HCT116 (cell line): Measurements from ENCODE around the gene THADA. TPM values are rescaled to one million over a fixed set of nuclear protein-coding genes. Genes with fewer than 3 reads are reported as not detected.

ENCODE experiments used
- ATAC-seq: fragments of 200-7000 bp; cut with Tn5 transposase; 2 replicates; pipeline ENCODE4 v1.9.1; 2020; ENCODE audit warnings: mild to moderate bottlenecking, moderate library complexity
- BruUV-seq: library from RNA; stranded (reverse); fragments of 400-500 nt; replicated peaks from 2 replicates; lab custom pipeline; 2021; lab: Mats Ljungman, UMichigan
- CTCF ChIA-PET: fragments of 300-600 bp; sonication (Branson Sonifier 250); formaldehyde crosslinking; loops from one replicate; lab custom pipeline; 2021; ENCODE audit warnings: antibody characterized with exemption; lab: Charles Lee
- POLR2A ChIA-PET: fragments of 300-600, 350-600 bp; sonication (Branson Sonifier 250); formaldehyde crosslinking; loops from one replicate; lab custom pipeline; 2021; ENCODE audit warnings: antibody characterized with exemption; lab: Charles Lee
- RAD21 ChIA-PET, 2 experiments: fragments of 300-600 bp; sonication (Branson Sonifier 250); formaldehyde crosslinking; loops; one replicate each; lab custom pipeline; 2023; ENCODE audit warnings: low total read pairs in 2 of 2; ENCODE audit not compliant: uncharacterized antibody in 2 of 2, unreplicated experiment in 2 of 2, low non-redundant PET in 1 of 2; lab: Charles Lee
- DNase-seq: peaks from one replicate; pipeline ENCODE4 v3.0.0-alpha.2; 2010; ENCODE audit warnings: low read depth, low spot score
- H2AFZ ChIP-seq: fragments of 200-600 bp; shearing (Covaris generic), sonication (generic); 2 replicates; pipeline ENCODE4 v1.6.1; 2017; ENCODE audit warnings: low read depth, mixed run types, mixed read lengths, antibody characterized with exemption, low read length; ENCODE audit not compliant: poor library complexity, severe bottlenecking
- H3K27ac ChIP-seq: 2 replicates; pipeline ENCODE4 v1.5.1; 2012; ENCODE audit warnings: low read depth, low read length
- H3K27me3 ChIP-seq: fragments of 200-600 bp; sonication (generic); 2 replicates; pipeline ENCODE4 v1.6.1; 2016; ENCODE audit warnings: mixed run types, low read length, mixed read lengths; ENCODE audit not compliant: insufficient read depth
- H3K36me3 ChIP-seq, 2 experiments: fragments of 200-500 bp in 1 of 2; fragments of 200-600 bp in 1 of 2; sonication (Bioruptor generic) in 1 of 2; sonication (generic) in 1 of 2; 2 replicates each; pipeline versions ENCODE4 v1.5.1 to v1.6.1; 2014 to 2016; ENCODE audit warnings: low read length in 2 of 2, inconsistent platforms in 1 of 2, mixed read lengths in 1 of 2, mixed run types in 1 of 2; ENCODE audit not compliant: insufficient read depth in 2 of 2, control insufficient read depth in 1 of 2
- H3K4me1 ChIP-seq, 2 experiments: fragments of 200-600 bp in 1 of 2; sonication (generic) in 1 of 2; 2 replicates each; pipeline versions ENCODE4 v1.5.1 to v1.6.1; 2012 to 2017; ENCODE audit warnings: low read length in 2 of 2, inconsistent platforms in 1 of 2, mild to moderate bottlenecking in 1 of 2, mixed read lengths in 1 of 2, mixed run types in 1 of 2, moderate library complexity in 1 of 2; ENCODE audit not compliant: insufficient read depth in 2 of 2, control insufficient read depth in 1 of 2
- H3K4me2 ChIP-seq: fragments of 200-600 bp; sonication (generic); 2 replicates; pipeline ENCODE4 v1.6.1; 2017; ENCODE audit warnings: mixed run types, low read length, mixed read lengths
- H3K4me3 ChIP-seq, 2 experiments: fragments of 200-600 bp in 1 of 2; sonication (generic) in 1 of 2; replicated peaks in 1 of 2; 2 replicates each; pipeline ENCODE4 v1.5.1; 2011 to 2016; ENCODE audit warnings: low read length in 2 of 2, control low read depth in 1 of 2, low read depth in 1 of 2, mild to moderate bottlenecking in 1 of 2, mixed read lengths in 1 of 2, mixed run types in 1 of 2
- H3K79me2 ChIP-seq: fragments of 200-600 bp; sonication (generic); 2 replicates; pipeline ENCODE4 v1.6.1; 2017; ENCODE audit warnings: mild to moderate bottlenecking, mixed run types, low read length, moderate library complexity, mixed read lengths; ENCODE audit not compliant: insufficient read depth
- H3K9ac ChIP-seq: fragments of 200-600 bp; sonication (generic); 2 replicates; pipeline ENCODE4 v1.6.1; 2016; ENCODE audit warnings: low read length, mixed read lengths
- H3K9me2 ChIP-seq: fragments of 200-600 bp; sonication (generic), shearing (Covaris generic); 2 replicates; pipeline ENCODE4 v1.6.1; 2017; ENCODE audit warnings: mixed run types, mild to moderate bottlenecking, moderate library complexity; ENCODE audit not compliant: insufficient read depth
- H3K9me3 ChIP-seq, 2 experiments: fragments of 200-500 bp in 1 of 2; fragments of 200-600 bp in 1 of 2; sonication (Bioruptor generic) in 1 of 2; sonication (generic) in 1 of 2; 2 replicates each; pipeline ENCODE4 v1.6.1; 2014 to 2017; ENCODE audit warnings: low read length in 2 of 2, mixed read lengths in 2 of 2, inconsistent platforms in 1 of 2, low read depth in 1 of 2, mild to moderate bottlenecking in 1 of 2, mixed run types in 1 of 2, moderate library complexity in 1 of 2; ENCODE audit not compliant: control insufficient read depth in 1 of 2, insufficient read depth in 1 of 2
- H4K20me1 ChIP-seq: fragments of 200-600 bp; sonication (generic), shearing (Covaris generic); 2 replicates; pipeline ENCODE4 v1.6.1; 2017; ENCODE audit warnings: mixed run types, mild to moderate bottlenecking, moderate library complexity; ENCODE audit not compliant: insufficient read depth
- CBX3 ChIP-seq: IDR thresholded peaks from 2 replicates; pipeline ENCODE4 v1.6.1; 2012; ENCODE audit warnings: low read depth
- CEBPB ChIP-seq: IDR thresholded peaks from 2 replicates; pipeline ENCODE4 v1.6.1; 2012; ENCODE audit warnings: low read depth
- EZH2phosphoT487 ChIP-seq: fragments of 200-600 bp; IDR thresholded peaks from 2 replicates; pipeline ENCODE4 v1.6.1; 2018; ENCODE audit warnings: antibody characterized with exemption, borderline replicate concordance
- FOSL1 ChIP-seq: IDR thresholded peaks from 2 replicates; pipeline ENCODE4 v1.6.1; 2012; ENCODE audit warnings: low read depth
- POLR2A ChIP-seq: IDR thresholded peaks from 2 replicates; pipeline ENCODE4 v1.7.0; 2011; ENCODE audit warnings: borderline replicate concordance; ENCODE audit not compliant: insufficient read depth, insufficient read length; ENCODE audit errors: extremely low read depth
- POLR2AphosphoS5 ChIP-seq: IDR thresholded peaks from 2 replicates; pipeline ENCODE4 v1.6.1; 2011; ENCODE audit warnings: mild to moderate bottlenecking, low read depth, low read length, moderate library complexity
- SP1 ChIP-seq: IDR thresholded peaks from 2 replicates; pipeline ENCODE4 v1.6.1; 2012; ENCODE audit warnings: low read depth
- TCF7L2 ChIP-seq: IDR thresholded peaks from 2 replicates; pipeline ENCODE4 v1.7.0; 2011; ENCODE audit warnings: borderline replicate concordance, inconsistent platforms; ENCODE audit not compliant: insufficient read depth, insufficient read length; ENCODE audit errors: extremely low read depth
- YY1 ChIP-seq: IDR thresholded peaks from 2 replicates; pipeline ENCODE4 v1.6.1; 2011; ENCODE audit warnings: low read length, low read depth, moderate library complexity, mild to moderate bottlenecking; ENCODE audit not compliant: insufficient replicate concordance; ENCODE audit errors: extremely low read depth
- ZFX ChIP-seq: fragments of 450-650 bp; IDR thresholded peaks from 2 replicates; pipeline ENCODE4 v1.6.1; 2017
- intact Hi-C: fragments of 100-400 bp; cut with micrococcal nuclease; formaldehyde crosslinking; loops from 2 replicates; pipeline ENCODE4 v1.10.0; 2022
- total RNA-seq: library from RNA; stranded (reverse); gene quantifications from one replicate; pipeline ENCODE4 v1.2.1, GENCODE V29; 2021; ENCODE audit not compliant: unreplicated experiment
- TF ChIP-seq, protein P1 (sequence below): IDR thresholded peaks from 2 replicates; pipeline ENCODE4 v1.6.1; 2012
- TF ChIP-seq, protein P2 (sequence below): IDR thresholded peaks from 2 replicates; pipeline ENCODE4 v1.6.1; 2012; ENCODE audit warnings: low read depth
- TF ChIP-seq, protein P3 (sequence below), 3 experiments: fragments of 200-600 bp in 1 of 3; sonication (generic) in 1 of 3; IDR thresholded peaks in 2 of 3; conservative IDR thresholded peaks in 1 of 3; 2 replicates each; pipeline ENCODE4 v1.5.1; 2012 to 2017; ENCODE audit warnings: low read depth in 2 of 3, low read length in 2 of 3, antibody characterized with exemption in 1 of 3, borderline replicate concordance in 1 of 3, control low read depth in 1 of 3, mild to moderate bottlenecking in 1 of 3, mixed read lengths in 1 of 3, mixed run types in 1 of 3, moderate library complexity in 1 of 3; ENCODE audit not compliant: insufficient read depth in 1 of 3

The THADA gene
- total RNA-seq, 1 experiment from 2014 or later = 30.7 TPM

DNA sequence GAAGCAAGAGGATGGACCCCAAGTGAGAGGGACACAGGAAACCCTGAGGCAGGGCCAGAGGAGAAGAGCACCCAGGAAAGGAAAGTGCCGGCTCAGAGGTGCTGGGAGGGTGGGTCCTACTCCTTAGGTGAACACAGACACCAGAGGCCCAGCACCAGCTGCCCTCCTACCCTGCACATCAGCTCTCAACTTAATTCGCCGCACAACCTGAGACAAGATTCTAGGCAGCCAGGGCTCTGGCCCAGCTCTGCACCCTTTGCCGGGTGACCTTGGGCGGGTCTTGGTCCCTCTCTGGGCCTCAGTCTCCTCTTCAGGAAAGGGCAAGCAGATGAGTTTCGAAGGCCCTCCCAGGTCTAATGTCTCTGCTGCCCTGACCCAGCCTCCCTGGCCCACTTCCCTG lies 397.6 kb downstream of the THADA start:
- ATAC-seq (no peak), DNase-seq (no peak)
- no peak overlapping the region for H3K9ac ChIP-seq
- H3K9me3 ChIP-seq = no peaks in the 10 kb centered on the region
- no peak overlapping the region for H3K4me3 ChIP-seq
- RAD21 ChIA-PET = no interaction called here
- CTCF ChIA-PET = no interaction called here
- no peaks in the 10 kb centered on the region for H3K36me3 ChIP-seq
- no peaks in the 10 kb centered on the region for H3K9me2 ChIP-seq
- no peak overlapping the region for H3K27ac ChIP-seq
- H3K79me2 ChIP-seq = no peaks in the 10 kb centered on the region
- BruUV-seq = no TSS peak
- POLR2A ChIA-PET = no interaction called here
- H3K27me3 ChIP-seq = no peaks in the 10 kb centered on the region
- intact Hi-C loops = no loop called here
- H2AFZ ChIP-seq = no peak overlapping the region
- H4K20me1 ChIP-seq = no peaks in the 10 kb centered on the region
- no peak overlapping the region for H3K4me2 ChIP-seq
- H3K4me1 ChIP-seq = peaks cover 39 to 44% of the 10 kb centered on the region in 2 experiments
- TF ChIP-seq, protein P1, sequence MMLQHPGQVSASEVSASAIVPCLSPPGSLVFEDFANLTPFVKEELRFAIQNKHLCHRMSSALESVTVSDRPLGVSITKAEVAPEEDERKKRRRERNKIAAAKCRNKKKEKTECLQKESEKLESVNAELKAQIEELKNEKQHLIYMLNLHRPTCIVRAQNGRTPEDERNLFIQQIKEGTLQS = no peak
- no peak for TF ChIP-seq FOSL1

DNA sequence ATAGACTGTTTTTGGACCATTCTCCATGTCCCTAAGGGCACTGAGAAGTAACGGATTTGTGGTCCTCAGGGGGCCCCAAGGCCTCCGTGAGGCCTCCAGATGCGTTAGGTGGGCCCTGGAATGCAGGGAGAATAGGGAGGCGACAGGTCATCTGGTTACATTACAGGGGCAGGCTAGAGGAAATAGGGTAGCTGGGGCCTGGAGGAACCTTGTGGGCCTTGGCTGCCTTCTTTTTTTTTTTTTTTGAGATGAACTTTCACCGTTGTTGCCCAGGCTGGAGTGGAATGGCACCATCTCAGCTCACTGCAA lies 398.3 kb downstream of the THADA start:
- no peak overlapping the region for H3K9ac ChIP-seq

More for the DNA sequence above, 398.3 kb downstream of the THADA start:
- no peaks in the 10 kb centered on the region for H3K9me3 ChIP-seq
- no peak overlapping the region for H3K4me2 ChIP-seq
- H3K79me2 ChIP-seq = no peaks in the 10 kb centered on the region
- POLR2A ChIA-PET = no interaction called here
- no peaks in the 10 kb centered on the region for H3K36me3 ChIP-seq
- TF ChIP-seq, protein P2, sequence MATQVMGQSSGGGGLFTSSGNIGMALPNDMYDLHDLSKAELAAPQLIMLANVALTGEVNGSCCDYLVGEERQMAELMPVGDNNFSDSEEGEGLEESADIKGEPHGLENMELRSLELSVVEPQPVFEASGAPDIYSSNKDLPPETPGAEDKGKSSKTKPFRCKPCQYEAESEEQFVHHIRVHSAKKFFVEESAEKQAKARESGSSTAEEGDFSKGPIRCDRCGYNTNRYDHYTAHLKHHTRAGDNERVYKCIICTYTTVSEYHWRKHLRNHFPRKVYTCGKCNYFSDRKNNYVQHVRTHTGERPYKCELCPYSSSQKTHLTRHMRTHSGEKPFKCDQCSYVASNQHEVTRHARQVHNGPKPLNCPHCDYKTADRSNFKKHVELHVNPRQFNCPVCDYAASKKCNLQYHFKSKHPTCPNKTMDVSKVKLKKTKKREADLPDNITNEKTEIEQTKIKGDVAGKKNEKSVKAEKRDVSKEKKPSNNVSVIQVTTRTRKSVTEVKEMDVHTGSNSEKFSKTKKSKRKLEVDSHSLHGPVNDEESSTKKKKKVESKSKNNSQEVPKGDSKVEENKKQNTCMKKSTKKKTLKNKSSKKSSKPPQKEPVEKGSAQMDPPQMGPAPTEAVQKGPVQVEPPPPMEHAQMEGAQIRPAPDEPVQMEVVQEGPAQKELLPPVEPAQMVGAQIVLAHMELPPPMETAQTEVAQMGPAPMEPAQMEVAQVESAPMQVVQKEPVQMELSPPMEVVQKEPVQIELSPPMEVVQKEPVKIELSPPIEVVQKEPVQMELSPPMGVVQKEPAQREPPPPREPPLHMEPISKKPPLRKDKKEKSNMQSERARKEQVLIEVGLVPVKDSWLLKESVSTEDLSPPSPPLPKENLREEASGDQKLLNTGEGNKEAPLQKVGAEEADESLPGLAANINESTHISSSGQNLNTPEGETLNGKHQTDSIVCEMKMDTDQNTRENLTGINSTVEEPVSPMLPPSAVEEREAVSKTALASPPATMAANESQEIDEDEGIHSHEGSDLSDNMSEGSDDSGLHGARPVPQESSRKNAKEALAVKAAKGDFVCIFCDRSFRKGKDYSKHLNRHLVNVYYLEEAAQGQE = no peak
- no peak for TF ChIP-seq SP1
- no peak for TF ChIP-seq TCF7L2
- no peak for TF ChIP-seq EZH2phosphoT487
- TF ChIP-seq YY1 = no peak
- TF ChIP-seq CEBPB = no peak
- no peak for TF ChIP-seq POLR2A
- no peak for TF ChIP-seq POLR2AphosphoS5
- TF ChIP-seq, protein P3, sequence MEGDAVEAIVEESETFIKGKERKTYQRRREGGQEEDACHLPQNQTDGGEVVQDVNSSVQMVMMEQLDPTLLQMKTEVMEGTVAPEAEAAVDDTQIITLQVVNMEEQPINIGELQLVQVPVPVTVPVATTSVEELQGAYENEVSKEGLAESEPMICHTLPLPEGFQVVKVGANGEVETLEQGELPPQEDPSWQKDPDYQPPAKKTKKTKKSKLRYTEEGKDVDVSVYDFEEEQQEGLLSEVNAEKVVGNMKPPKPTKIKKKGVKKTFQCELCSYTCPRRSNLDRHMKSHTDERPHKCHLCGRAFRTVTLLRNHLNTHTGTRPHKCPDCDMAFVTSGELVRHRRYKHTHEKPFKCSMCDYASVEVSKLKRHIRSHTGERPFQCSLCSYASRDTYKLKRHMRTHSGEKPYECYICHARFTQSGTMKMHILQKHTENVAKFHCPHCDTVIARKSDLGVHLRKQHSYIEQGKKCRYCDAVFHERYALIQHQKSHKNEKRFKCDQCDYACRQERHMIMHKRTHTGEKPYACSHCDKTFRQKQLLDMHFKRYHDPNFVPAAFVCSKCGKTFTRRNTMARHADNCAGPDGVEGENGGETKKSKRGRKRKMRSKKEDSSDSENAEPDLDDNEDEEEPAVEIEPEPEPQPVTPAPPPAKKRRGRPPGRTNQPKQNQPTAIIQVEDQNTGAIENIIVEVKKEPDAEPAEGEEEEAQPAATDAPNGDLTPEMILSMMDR (IDR thresholded peaks at IDR 0.05 in 2 of 3, conservative IDR thresholded peaks at IDR 0.05 in 1 of 3; ENCODE audit: borderline replicate concordance in 1 of 3, insufficient read depth in 1 of 3, low read depth in 2 of 3, low read length in 2 of 3) = no peak
- TF ChIP-seq CBX3 = no peak
- TF ChIP-seq ZFX = no peak
- no TSS peak for BruUV-seq
- H4K20me1 ChIP-seq = no peaks in the 10 kb centered on the region
- ATAC-seq = no peak
- RAD21 ChIA-PET = no interaction called here
- intact Hi-C loops = no loop called here
- H3K27ac ChIP-seq = no peak overlapping the region
- H2AFZ ChIP-seq = no peak overlapping the region
- peaks cover 39 to 46% of the 10 kb centered on the region in 2 experiments for H3K4me1 ChIP-seq
- no peaks in the 10 kb centered on the region for H3K9me2 ChIP-seq
- DNase-seq = no peak
- no peak overlapping the region for H3K4me3 ChIP-seq
- CTCF ChIA-PET = interaction anchor here (0.7 kb wide), 1 partner anchor 27 kb away, joined by 3 read pairs; no protein-coding TSS in a partner anchor
- no peaks in the 10 kb centered on the region for H3K27me3 ChIP-seq
